Activated CD4-positive, alpha-beta T cell treated with anti-CD3 and anti-CD28 coated beads, Interleukin-2, amount 50 U/mL, for 24 hours (primary cell): ENCODE measurements around the gene RELN.
"Not testable (repeated sequence)": the region's sequence is repeated elsewhere in the genome, so short reads cannot be mapped to it uniquely, and the experiment has no call there.

Experiments used
- DNase-seq, 2 donors: peaks; one replicate each; pipeline ENCODE4 v3.0.0-alpha.2; 2020; ENCODE audit warnings: low read depth in 1 of 2, low spot score in 1 of 2

RELN gene

DNA sequence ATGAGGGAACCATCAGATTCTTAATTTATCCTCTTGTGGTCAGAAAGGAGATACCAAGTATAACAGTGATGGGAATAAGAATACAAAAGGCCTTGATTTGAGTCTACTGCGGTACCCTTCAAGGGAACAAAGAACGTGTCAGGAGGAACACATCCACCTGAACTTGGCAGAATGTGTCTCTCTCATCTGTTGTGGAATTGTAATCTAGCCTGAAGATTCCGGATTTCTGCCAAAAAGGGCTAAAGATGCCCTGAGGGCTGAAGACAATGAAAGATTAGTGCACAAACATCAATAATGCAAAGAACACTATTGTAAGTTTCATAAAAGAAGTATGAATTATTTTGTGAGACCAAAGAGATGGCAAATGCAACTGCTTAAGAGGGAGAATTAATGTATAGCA is 134.8 kb downstream of the RELN start:
- no peak for DNase-seq

GRCh38 chr7:103851357-103851756 is 138.1 kb downstream of the RELN start:
- no peak for DNase-seq

- DNase-seq: no peak
These were observed 145.6 kb downstream of the RELN start for GRCh38 chr7:103843689-103844480.

DNA sequence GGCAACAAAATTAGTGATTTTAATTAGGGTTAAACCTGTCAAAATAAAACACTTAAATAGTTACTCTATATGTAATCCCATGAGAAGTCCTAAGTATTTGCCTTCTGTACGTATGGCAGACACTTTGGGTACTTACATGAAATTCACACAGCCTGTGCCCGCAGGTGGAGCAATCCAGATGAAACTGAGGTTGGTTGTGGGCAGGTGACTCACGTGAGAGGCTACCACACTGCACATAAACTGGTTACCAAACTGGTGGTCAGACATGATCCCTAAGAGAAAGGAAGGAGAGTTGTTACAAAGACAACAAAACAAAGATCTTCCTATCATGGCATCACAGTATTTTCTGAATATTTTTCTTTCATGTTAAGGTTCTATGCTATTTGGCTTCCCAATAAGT is 156.1 kb downstream of the RELN start:
- DNase-seq: no peak

DNA sequence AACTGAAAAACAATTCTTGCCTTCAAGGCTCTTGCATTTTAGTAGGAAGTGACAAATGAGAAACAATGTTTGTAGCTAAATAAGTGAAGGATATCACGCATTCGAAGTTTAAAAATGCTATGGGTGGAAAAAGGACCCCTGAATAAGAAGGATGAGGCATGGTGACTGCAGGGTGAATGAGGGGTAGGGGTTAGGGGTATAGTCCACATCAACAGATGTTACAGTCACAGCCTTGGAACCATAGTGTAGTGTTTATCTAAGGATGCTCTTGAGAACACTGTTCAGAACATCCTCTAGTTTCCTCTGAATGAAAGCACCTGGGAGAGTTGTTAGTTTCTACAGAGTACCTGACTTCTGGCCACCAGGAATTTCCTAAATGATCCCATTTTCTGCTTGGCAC is 157.0 kb downstream of the RELN start:
- DNase-seq: no peak

DNA sequence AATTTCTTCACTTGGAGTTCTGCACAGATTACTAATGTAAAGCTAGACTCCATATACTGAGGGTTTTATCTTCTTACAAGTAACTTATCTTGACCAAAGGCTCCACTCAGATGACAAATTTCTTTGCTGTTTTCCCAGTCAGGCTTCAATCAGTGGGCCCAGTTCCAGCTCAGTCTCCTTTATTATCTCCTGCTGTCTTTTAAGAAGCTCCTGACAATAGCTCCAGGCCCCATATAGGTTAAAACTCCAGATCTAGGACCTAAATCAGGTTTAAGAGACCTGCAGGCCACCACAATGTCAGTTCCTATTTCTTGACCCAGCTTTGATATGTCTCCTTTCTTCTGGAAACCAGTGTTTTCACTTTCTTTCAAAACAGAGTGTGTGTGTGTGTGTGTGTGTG is 165.2 kb downstream of the RELN start:
- DNase-seq: no peak

GRCh38 chr7:103823084-103823483 is 166.4 kb downstream of the RELN start:
- no peak for DNase-seq

GRCh38 chr7:103821092-103821491 is 168.4 kb downstream of the RELN start:
- no peak for DNase-seq

- not testable (repeated sequence) for DNase-seq
These were observed 173.5 kb downstream of the RELN start for GRCh38 chr7:103815972-103816371.

- no peak for DNase-seq
These were observed 175.5 kb downstream of the RELN start for GRCh38 chr7:103813970-103814369.

- DNase-seq: no peak
These were observed 177.5 kb downstream of the RELN start for GRCh38 chr7:103811997-103812396.

GRCh38 chr7:103811290-103811689 is 178.2 kb downstream of the RELN start:
- DNase-seq: no peak

DNA sequence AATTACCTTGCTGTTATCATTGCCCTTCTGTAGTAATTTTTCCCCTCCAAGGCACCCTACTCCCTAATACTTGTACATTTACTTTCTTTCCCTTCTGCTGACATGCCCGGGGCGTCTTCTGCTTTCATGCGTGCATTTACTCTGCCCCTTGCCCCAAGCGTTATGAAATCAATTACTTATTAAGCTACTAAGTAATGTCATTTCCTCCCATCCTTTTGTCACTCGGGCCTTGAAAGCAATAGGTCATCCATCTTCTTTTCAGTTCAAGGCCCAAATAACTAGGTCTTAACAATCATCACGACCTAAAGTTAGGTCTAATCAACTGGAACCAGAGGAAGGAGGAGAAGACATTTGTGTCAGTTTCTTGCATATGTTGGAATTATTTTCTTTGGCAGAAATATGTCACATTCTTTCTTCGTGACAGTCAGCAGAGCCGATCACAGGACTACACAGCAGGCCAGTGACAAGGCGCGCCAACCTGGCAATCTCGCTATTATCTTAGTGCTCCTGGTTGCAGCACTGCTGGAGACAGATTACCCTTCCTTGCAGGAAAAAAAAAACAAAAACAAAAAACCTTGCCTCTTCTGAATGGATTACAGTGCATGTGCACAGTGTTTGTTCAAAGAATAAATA is 179.2 kb downstream of the RELN start:
- DNase-seq: no peak

- no peak for DNase-seq
These were observed 180.0 kb downstream of the RELN start for GRCh38 chr7:103809229-103809994.

- DNase-seq: no peak
These were observed 184.1 kb downstream of the RELN start for GRCh38 chr7:103805346-103805745.

- DNase-seq: no peak
These were observed 185.8 kb downstream of the RELN start for GRCh38 chr7:103803631-103804030.

DNA sequence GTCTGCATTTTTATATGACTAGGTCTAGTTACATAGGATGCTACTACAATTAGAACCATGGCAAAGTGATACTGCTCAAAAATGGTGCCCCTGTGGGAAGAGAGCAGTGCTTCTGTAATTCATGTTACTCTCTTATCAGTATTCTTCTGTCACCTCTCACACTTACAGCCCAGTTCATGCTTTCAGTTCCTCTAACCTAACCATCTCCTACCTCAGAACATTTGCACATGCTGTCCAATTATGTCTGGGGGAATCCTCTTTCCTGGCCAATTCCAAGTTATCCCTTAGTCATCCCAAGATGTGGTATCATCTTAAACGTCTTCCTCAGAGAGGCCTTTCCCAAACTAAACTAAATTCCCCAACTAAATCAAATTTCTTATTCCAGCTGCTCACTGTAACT is 190.2 kb downstream of the RELN start:
- DNase-seq: no peak

- no peak for DNase-seq
These were observed 191.7 kb downstream of the RELN start for GRCh38 chr7:103797647-103798307.

GRCh38 chr7:103796327-103796962 is 193.0 kb downstream of the RELN start:
- DNase-seq: no peak

- DNase-seq: no peak
These were observed 193.7 kb downstream of the RELN start for GRCh38 chr7:103795787-103796186.

DNA sequence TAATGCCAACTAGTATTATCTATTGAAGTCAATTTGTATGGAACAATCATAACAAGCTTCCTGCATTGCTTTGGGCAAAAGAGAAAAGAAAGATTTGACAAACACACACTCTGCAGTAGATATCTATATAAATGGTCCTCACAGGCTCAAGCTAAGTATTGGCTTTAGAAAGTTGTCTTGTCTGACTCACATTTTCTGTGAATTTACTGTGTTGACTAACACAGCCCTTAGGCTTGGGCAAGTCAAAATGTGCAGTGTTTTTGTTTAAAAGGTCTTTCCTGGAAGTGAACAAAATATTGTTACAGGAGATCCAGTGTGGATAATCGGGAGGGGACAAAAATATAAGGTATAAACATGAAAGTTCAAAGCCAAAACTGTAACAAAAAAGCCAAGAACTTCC is 194.4 kb downstream of the RELN start:
- DNase-seq: no peak
